GM23338 (cell line): ENCODE results near the gene DTNBP1. TPM values are rescaled to one million over a fixed set of nuclear protein-coding genes. Genes with fewer than 3 reads are reported as not detected.

Source experiments
- ATAC-seq: fragments of 200-7000 bp; cut with Tn5 transposase; 3 replicates; pipeline ENCODE4 v1.9.1; 2020
- DNase-seq: peaks from one replicate; pipeline ENCODE4 v3.0.0-alpha.2; 2015; ENCODE audit warnings: low spot score
- H2AFZ ChIP-seq: fragments of 200-600 bp; sonication (generic); 2 replicates; pipeline ENCODE4 v1.8.0; 2016; ENCODE audit warnings: antibody characterized with exemption, mild to moderate bottlenecking, moderate library complexity
- H3F3A ChIP-seq: fragments of 200-600 bp; sonication (generic); replicated peaks from 2 replicates; pipeline ENCODE4 v1.8.0; 2017; ENCODE audit warnings: antibody characterized with exemption, mixed run types, low read depth
- H3K27ac ChIP-seq: fragments of 200-600 bp; sonication (generic); 2 replicates; pipeline ENCODE4 v1.6.1; 2016; ENCODE audit warnings: low read depth
- H3K27me3 ChIP-seq: fragments of 200-600 bp; sonication (generic); 2 replicates; pipeline ENCODE4 v1.8.0; 2016; ENCODE audit warnings: mild to moderate bottlenecking, mixed run types, moderate library complexity; ENCODE audit not compliant: insufficient read depth
- H3K36me3 ChIP-seq: fragments of 200-600 bp; sonication (generic); 2 replicates; pipeline ENCODE4 v1.8.0; 2016; ENCODE audit warnings: mild to moderate bottlenecking; ENCODE audit not compliant: insufficient read depth
- H3K4me1 ChIP-seq: fragments of 200-600 bp; sonication (generic); 2 replicates; pipeline ENCODE4 v1.8.0; 2016; ENCODE audit warnings: mild to moderate bottlenecking, moderate library complexity; ENCODE audit not compliant: insufficient read depth
- H3K4me2 ChIP-seq: fragments of 200-600 bp; sonication (generic); 2 replicates; pipeline ENCODE4 v1.7.1; 2017; ENCODE audit warnings: mixed run types
- H3K4me3 ChIP-seq: fragments of 200-600 bp; sonication (generic); 2 replicates; pipeline ENCODE4 v1.6.1; 2016; ENCODE audit warnings: mixed run types
- H3K79me2 ChIP-seq: fragments of 200-600 bp; sonication (generic); replicated peaks from 2 replicates; pipeline ENCODE4 v1.8.0; 2017; ENCODE audit warnings: mild to moderate bottlenecking; ENCODE audit not compliant: insufficient read depth
- H3K9me2 ChIP-seq: fragments of 200-600 bp; sonication (generic); 2 replicates; pipeline ENCODE4 v1.8.0; 2017; ENCODE audit not compliant: insufficient read depth
- H4K20me1 ChIP-seq: fragments of 200-600 bp; sonication (generic); replicated peaks from 2 replicates; pipeline ENCODE4 v1.8.0; 2017; ENCODE audit warnings: mild to moderate bottlenecking; ENCODE audit not compliant: insufficient read depth
- H3K27ac Mint-ChIP-seq: 2 replicates; pipeline ENCODE4 v1.8.0; 2020; ENCODE audit warnings: inconsistent platforms, mild to moderate bottlenecking, moderate library complexity, mixed read lengths
- H3K27me3 Mint-ChIP-seq: 3 replicates; pipeline ENCODE4 v1.8.0; 2022; ENCODE audit warnings: low read depth, mild to moderate bottlenecking, moderate library complexity, mixed read lengths, inconsistent platforms; ENCODE audit not compliant: insufficient read depth, poor library complexity
- H3K36me3 Mint-ChIP-seq: 3 replicates; pipeline ENCODE4 v1.8.0; 2021; ENCODE audit warnings: low read depth, mild to moderate bottlenecking, inconsistent platforms, moderate library complexity, mixed read lengths
- H3K4me1 Mint-ChIP-seq: 3 replicates; pipeline ENCODE4 v1.8.0; 2020; ENCODE audit warnings: mild to moderate bottlenecking, inconsistent platforms, mixed read lengths
- H3K4me3 Mint-ChIP-seq: 3 replicates; pipeline ENCODE4 v1.8.0; 2021; ENCODE audit warnings: moderate library complexity, mild to moderate bottlenecking, inconsistent platforms, mixed read lengths
- H3K9me3 Mint-ChIP-seq: 3 replicates; pipeline ENCODE4 v1.8.0; 2020; ENCODE audit warnings: moderate library complexity, mild to moderate bottlenecking, inconsistent platforms, mixed read lengths
- CREB1 ChIP-seq: fragments of 250-450 bp; sonication (Bioruptor Pico); IDR thresholded peaks from 2 replicates; pipeline ENCODE4 v1.5.0; 2020; ENCODE audit warnings: low read depth, mild to moderate bottlenecking, moderate library complexity
- EZH2 ChIP-seq: fragments of 200-600 bp; sonication (generic); IDR thresholded peaks from one replicate; pipeline ENCODE4 v1.8.0; 2017; ENCODE audit warnings: antibody characterized with exemption, mild to moderate bottlenecking, low read depth; ENCODE audit not compliant: unreplicated experiment
- EZH2phosphoT487 ChIP-seq: fragments of 200-600 bp; sonication (generic); IDR thresholded peaks from one replicate; pipeline ENCODE4 v1.8.1; 2018; ENCODE audit warnings: antibody characterized with exemption; ENCODE audit not compliant: unreplicated experiment
- JUNB ChIP-seq: IDR thresholded peaks from one replicate; pipeline ENCODE4 v1.6.1; 2016; ENCODE audit warnings: antibody characterized with exemption; ENCODE audit not compliant: unreplicated experiment
- NANOG ChIP-seq: IDR thresholded peaks from 2 replicates; pipeline ENCODE4 v1.6.1; 2016; ENCODE audit warnings: antibody characterized with exemption, borderline replicate concordance
- POLR2AphosphoS5 ChIP-seq: IDR thresholded peaks from 2 replicates; pipeline ENCODE4 v1.6.1; 2016; ENCODE audit warnings: antibody characterized with exemption, low read depth
- STAT1 ChIP-seq: IDR thresholded peaks from one replicate; pipeline ENCODE4 v1.6.1; 2016; ENCODE audit warnings: antibody characterized with exemption; ENCODE audit not compliant: unreplicated experiment
- ZNF114 ChIP-seq: fragments of 250-450 bp; sonication (Bioruptor Pico); IDR thresholded peaks from 2 replicates; pipeline ENCODE4 v1.5.0; 2020; ENCODE audit warnings: mild to moderate bottlenecking, moderate library complexity
- ZNF331 ChIP-seq: fragments of 250-450 bp; sonication (Bioruptor Pico); IDR thresholded peaks from 2 replicates; pipeline ENCODE4 v1.5.0; 2020; ENCODE audit warnings: low read depth, mild to moderate bottlenecking, moderate library complexity
- polyA plus RNA-seq: library from polyadenylated mRNA; unstranded; fragments of >200 nt; fragmentation: Nextera tagmentation; extraction: Ambion mirVana; gene quantifications from 2 replicates; pipeline ENCODE4 v1.2.1, GENCODE V29; 2016
- total RNA-seq: library from RNA; depleted of rRNA; stranded (reverse); fragments of >200 nt; shearing (Covaris generic); gene quantifications from 2 replicates; pipeline ENCODE4 v1.2.3, GENCODE V29; 2014
- TF ChIP-seq, protein P1 (sequence below): IDR thresholded peaks from one replicate; pipeline ENCODE4 v1.6.1; 2018; ENCODE audit warnings: antibody characterized with exemption; ENCODE audit not compliant: unreplicated experiment
- TF ChIP-seq, protein P2 (sequence below): IDR thresholded peaks from 2 replicates; pipeline ENCODE4 v1.6.1; 2016; ENCODE audit warnings: antibody characterized with exemption
- TF ChIP-seq, protein P3 (sequence below): fragments of 250-450 bp; sonication (Bioruptor Pico); IDR thresholded peaks from 2 replicates; pipeline ENCODE4 v1.5.0; 2020; ENCODE audit warnings: mild to moderate bottlenecking, moderate library complexity
- TF ChIP-seq, protein P4 (sequence below), 2 experiments: fragments of 200-600 bp in 1 of 2; sonication (generic) in 1 of 2; conservative IDR thresholded peaks; 2 replicates each; pipeline versions ENCODE4 v1.5.1 to v1.6.1; 2016 to 2017; ENCODE audit warnings: antibody characterized with exemption in 2 of 2, low read depth in 2 of 2, mild to moderate bottlenecking in 2 of 2, moderate library complexity in 1 of 2

The DTNBP1 gene
- total and polyA plus RNA-seq, 2 experiments from 2014 or later = 12.1 to 20.1 TPM

DNA sequence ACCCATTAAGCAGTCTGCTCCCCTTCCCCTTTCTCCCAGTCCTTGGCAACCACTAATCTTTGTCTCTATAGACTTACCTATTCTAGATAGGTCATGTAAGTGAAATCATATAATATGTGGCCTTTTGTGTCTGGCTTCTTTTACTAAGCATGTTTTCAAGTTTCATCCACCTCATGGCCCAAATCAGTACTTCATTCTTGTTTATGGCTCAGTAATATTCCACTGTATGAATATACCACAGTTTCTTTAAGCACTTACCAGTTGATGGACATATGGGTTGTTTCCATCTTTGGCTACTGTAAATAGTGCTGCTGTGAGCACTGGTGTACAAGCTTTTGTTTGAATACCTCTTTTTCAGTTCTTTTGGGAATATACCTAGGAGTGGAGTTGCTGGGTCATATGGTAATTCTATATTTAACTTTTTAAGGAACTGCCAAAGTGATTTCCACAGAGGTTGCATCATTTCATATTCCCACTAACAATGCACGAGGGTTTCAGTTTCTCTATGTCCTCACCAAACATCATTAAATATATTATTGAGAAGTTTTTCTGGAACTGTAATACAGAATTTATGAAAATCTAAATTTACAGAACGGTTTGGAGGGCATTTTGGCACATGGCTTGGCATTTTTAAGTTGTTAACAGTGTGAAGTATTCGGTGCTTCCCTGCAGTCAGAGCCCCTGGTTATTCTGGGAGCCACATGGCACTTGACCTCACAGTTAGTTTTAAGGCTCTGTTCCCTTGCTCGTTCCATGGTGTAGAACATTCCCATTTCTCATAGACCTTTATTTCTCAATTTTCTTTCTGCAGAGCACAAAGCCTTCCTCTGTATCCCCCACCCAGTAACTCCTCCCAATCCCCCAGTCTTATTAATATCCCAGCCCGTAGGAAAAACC is 27.0 kb upstream of the DTNBP1 start:
- Histone ChIP-seq H3K4me3 (no peak overlapping the region), H3F3A (no peaks in the 10 kb centered on the region), H3K36me3 (no peaks in the 10 kb centered on the region), H3K27me3 (no peaks in the 10 kb centered on the region), H3K9me2 (no peaks in the 10 kb centered on the region), H3K27ac (no peak overlapping the region), H3K4me2 (no peak overlapping the region), H2AFZ (no peak overlapping the region; the same call in 1 of the 2 replicates), H3K79me2 (no peaks in the 10 kb centered on the region), H4K20me1 (no peaks in the 10 kb centered on the region), H3K4me1 (no peaks in the 10 kb centered on the region)
- no peak overlapping the region for H3K4me3 Mint-ChIP-seq
- ATAC-seq (no peak), DNase-seq (no peak)
- no peaks in the 10 kb centered on the region for H3K9me3 Mint-ChIP-seq
- H3K27me3 Mint-ChIP-seq = peaks cover 5% of the 10 kb centered on the region
- TF ChIP-seq POLR2AphosphoS5 = no peak
- TF ChIP-seq, protein P1, sequence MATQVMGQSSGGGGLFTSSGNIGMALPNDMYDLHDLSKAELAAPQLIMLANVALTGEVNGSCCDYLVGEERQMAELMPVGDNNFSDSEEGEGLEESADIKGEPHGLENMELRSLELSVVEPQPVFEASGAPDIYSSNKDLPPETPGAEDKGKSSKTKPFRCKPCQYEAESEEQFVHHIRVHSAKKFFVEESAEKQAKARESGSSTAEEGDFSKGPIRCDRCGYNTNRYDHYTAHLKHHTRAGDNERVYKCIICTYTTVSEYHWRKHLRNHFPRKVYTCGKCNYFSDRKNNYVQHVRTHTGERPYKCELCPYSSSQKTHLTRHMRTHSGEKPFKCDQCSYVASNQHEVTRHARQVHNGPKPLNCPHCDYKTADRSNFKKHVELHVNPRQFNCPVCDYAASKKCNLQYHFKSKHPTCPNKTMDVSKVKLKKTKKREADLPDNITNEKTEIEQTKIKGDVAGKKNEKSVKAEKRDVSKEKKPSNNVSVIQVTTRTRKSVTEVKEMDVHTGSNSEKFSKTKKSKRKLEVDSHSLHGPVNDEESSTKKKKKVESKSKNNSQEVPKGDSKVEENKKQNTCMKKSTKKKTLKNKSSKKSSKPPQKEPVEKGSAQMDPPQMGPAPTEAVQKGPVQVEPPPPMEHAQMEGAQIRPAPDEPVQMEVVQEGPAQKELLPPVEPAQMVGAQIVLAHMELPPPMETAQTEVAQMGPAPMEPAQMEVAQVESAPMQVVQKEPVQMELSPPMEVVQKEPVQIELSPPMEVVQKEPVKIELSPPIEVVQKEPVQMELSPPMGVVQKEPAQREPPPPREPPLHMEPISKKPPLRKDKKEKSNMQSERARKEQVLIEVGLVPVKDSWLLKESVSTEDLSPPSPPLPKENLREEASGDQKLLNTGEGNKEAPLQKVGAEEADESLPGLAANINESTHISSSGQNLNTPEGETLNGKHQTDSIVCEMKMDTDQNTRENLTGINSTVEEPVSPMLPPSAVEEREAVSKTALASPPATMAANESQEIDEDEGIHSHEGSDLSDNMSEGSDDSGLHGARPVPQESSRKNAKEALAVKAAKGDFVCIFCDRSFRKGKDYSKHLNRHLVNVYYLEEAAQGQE = no peak
- TF ChIP-seq STAT1 = no peak
- TF ChIP-seq ZNF114 = no peak
- no peak for TF ChIP-seq NANOG
- TF ChIP-seq EZH2 = no peak
- TF ChIP-seq, protein P2, sequence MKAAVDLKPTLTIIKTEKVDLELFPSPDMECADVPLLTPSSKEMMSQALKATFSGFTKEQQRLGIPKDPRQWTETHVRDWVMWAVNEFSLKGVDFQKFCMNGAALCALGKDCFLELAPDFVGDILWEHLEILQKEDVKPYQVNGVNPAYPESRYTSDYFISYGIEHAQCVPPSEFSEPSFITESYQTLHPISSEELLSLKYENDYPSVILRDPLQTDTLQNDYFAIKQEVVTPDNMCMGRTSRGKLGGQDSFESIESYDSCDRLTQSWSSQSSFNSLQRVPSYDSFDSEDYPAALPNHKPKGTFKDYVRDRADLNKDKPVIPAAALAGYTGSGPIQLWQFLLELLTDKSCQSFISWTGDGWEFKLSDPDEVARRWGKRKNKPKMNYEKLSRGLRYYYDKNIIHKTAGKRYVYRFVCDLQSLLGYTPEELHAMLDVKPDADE = no peak
- no peak for TF ChIP-seq JUNB
- no peak for TF ChIP-seq CREB1 (CRISPR knock-in tag)
- TF ChIP-seq, protein P3, sequence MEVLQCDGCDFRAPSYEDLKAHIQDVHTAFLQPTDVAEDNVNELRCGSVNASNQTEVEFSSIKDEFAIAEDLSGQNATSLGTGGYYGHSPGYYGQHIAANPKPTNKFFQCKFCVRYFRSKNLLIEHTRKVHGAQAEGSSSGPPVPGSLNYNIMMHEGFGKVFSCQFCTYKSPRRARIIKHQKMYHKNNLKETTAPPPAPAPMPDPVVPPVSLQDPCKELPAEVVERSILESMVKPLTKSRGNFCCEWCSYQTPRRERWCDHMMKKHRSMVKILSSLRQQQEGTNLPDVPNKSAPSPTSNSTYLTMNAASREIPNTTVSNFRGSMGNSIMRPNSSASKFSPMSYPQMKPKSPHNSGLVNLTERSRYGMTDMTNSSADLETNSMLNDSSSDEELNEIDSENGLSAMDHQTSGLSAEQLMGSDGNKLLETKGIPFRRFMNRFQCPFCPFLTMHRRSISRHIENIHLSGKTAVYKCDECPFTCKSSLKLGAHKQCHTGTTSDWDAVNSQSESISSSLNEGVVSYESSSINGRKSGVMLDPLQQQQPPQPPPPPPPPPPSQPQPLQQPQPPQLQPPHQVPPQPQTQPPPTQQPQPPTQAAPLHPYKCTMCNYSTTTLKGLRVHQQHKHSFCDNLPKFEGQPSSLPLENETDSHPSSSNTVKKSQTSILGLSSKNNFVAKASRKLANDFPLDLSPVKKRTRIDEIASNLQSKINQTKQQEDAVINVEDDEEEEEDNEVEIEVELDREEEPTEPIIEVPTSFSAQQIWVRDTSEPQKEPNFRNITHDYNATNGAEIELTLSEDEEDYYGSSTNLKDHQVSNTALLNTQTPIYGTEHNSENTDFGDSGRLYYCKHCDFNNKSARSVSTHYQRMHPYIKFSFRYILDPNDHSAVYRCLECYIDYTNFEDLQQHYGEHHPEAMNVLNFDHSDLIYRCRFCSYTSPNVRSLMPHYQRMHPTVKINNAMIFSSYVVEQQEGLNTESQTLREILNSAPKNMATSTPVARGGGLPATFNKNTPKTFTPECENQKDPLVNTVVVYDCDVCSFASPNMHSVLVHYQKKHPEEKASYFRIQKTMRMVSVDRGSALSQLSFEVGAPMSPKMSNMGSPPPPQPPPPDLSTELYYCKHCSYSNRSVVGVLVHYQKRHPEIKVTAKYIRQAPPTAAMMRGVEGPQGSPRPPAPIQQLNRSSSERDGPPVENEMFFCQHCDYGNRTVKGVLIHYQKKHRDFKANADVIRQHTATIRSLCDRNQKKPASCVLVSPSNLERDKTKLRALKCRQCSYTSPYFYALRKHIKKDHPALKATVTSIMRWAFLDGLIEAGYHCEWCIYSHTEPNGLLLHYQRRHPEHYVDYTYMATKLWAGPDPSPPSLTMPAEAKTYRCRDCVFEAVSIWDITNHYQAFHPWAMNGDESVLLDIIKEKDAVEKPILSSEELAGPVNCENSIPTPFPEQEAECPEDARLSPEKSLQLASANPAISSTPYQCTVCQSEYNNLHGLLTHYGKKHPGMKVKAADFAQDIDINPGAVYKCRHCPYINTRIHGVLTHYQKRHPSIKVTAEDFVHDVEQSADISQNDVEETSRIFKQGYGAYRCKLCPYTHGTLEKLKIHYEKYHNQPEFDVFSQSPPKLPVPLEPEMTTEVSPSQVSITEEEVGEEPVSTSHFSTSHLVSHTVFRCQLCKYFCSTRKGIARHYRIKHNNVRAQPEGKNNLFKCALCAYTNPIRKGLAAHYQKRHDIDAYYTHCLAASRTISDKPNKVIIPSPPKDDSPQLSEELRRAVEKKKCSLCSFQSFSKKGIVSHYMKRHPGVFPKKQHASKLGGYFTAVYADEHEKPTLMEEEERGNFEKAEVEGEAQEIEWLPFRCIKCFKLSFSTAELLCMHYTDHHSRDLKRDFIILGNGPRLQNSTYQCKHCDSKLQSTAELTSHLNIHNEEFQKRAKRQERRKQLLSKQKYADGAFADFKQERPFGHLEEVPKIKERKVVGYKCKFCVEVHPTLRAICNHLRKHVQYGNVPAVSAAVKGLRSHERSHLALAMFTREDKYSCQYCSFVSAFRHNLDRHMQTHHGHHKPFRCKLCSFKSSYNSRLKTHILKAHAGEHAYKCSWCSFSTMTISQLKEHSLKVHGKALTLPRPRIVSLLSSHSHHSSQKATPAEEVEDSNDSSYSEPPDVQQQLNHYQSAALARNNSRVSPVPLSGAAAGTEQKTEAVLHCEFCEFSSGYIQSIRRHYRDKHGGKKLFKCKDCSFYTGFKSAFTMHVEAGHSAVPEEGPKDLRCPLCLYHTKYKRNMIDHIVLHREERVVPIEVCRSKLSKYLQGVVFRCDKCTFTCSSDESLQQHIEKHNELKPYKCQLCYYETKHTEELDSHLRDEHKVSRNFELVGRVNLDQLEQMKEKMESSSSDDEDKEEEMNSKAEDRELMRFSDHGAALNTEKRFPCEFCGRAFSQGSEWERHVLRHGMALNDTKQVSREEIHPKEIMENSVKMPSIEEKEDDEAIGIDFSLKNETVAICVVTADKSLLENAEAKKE (CRISPR knock-in tag) = no peak
- no peak for TF ChIP-seq EZH2phosphoT487
- TF ChIP-seq ZNF331 (CRISPR knock-in tag) = no peak
- TF ChIP-seq, protein P4, sequence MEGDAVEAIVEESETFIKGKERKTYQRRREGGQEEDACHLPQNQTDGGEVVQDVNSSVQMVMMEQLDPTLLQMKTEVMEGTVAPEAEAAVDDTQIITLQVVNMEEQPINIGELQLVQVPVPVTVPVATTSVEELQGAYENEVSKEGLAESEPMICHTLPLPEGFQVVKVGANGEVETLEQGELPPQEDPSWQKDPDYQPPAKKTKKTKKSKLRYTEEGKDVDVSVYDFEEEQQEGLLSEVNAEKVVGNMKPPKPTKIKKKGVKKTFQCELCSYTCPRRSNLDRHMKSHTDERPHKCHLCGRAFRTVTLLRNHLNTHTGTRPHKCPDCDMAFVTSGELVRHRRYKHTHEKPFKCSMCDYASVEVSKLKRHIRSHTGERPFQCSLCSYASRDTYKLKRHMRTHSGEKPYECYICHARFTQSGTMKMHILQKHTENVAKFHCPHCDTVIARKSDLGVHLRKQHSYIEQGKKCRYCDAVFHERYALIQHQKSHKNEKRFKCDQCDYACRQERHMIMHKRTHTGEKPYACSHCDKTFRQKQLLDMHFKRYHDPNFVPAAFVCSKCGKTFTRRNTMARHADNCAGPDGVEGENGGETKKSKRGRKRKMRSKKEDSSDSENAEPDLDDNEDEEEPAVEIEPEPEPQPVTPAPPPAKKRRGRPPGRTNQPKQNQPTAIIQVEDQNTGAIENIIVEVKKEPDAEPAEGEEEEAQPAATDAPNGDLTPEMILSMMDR (conservative IDR thresholded peaks at IDR 0.05; ENCODE audit: low read depth in 2 of 2) = no peak
- no peaks in the 10 kb centered on the region for H3K36me3 Mint-ChIP-seq
- peaks cover 10% of the 10 kb centered on the region for H3K4me1 Mint-ChIP-seq
- H3K27ac Mint-ChIP-seq = no peak overlapping the region
